HepG2 (cell line): ENCODE measurements around the gene LAMA5. TPM values are rescaled to one million over a fixed set of nuclear protein-coding genes. Genes with fewer than 3 reads are reported as not detected.

ENCODE experiments used
- CEBPB ChIP-seq: IDR thresholded peaks from 2 replicates; pipeline ENCODE4 v1.6.1; 2011; ENCODE audit warnings: low read depth, low read length, improper control_type of control experiment, borderline replicate concordance
- CHD4 ChIP-seq: fragments of 200-600 bp; sonication (generic); IDR thresholded peaks from 2 replicates; pipeline ENCODE4 v1.7.0; 2017; ENCODE audit warnings: mild to moderate bottlenecking, low read length, borderline replicate concordance
- FOSL2 ChIP-seq: sonication (generic); formaldehyde crosslinking; IDR thresholded peaks from 2 replicates; pipeline ENCODE4 v1.4.0; 2020; ENCODE audit warnings: missing genetic modification reagents
- GATA4 ChIP-seq: sonication (generic); IDR thresholded peaks from 2 replicates; pipeline ENCODE4 v1.6.1; 2016; ENCODE audit warnings: antibody characterized with exemption, low read depth, borderline replicate concordance
- GFI1 ChIP-seq: sonication (generic); formaldehyde crosslinking; IDR thresholded peaks from 2 replicates; pipeline ENCODE4 v1.5.0; 2020; ENCODE audit warnings: missing genetic modification reagents, mild to moderate bottlenecking, borderline replicate concordance
- HDAC6 ChIP-seq: fragments of 200-600 bp; sonication (generic); IDR thresholded peaks from 2 replicates; pipeline ENCODE4 v1.7.0; 2017; ENCODE audit warnings: mild to moderate bottlenecking, antibody characterized with exemption, low read length, low read depth
- JDP2 ChIP-seq: sonication (generic); formaldehyde crosslinking; IDR thresholded peaks from 2 replicates; pipeline ENCODE4 v1.8.1; 2022; ENCODE audit warnings: missing genetic modification reagents, borderline replicate concordance
- MED8 ChIP-seq: sonication (generic); formaldehyde crosslinking; IDR thresholded peaks from 2 replicates; pipeline ENCODE4 v1.8.1; 2023; ENCODE audit warnings: mild to moderate bottlenecking, missing genetic modification reagents; ENCODE audit not compliant: insufficient replicate concordance
- NCOA5 ChIP-seq: sonication (generic); formaldehyde crosslinking; IDR thresholded peaks from 2 replicates; pipeline ENCODE4 v1.4.0; 2020; ENCODE audit warnings: missing genetic modification reagents
- NFKBIZ ChIP-seq: IDR thresholded peaks from 2 replicates; pipeline ENCODE4 v1.6.1; 2018; ENCODE audit warnings: missing genetic modification reagents, missing compliant biosample characterization
- PREB ChIP-seq: sonication (generic); formaldehyde crosslinking; IDR thresholded peaks from 2 replicates; pipeline ENCODE4 v1.4.0; 2020; ENCODE audit warnings: missing genetic modification reagents
- RCOR2 ChIP-seq: IDR thresholded peaks from 2 replicates; pipeline ENCODE4 v1.6.1; 2016; ENCODE audit warnings: missing biosample characterization, missing genetic modification reagents
- REL ChIP-seq: sonication (generic); formaldehyde crosslinking; conservative IDR thresholded peaks from 2 replicates; pipeline ENCODE4 v1.8.0; 2022; ENCODE audit warnings: mild to moderate bottlenecking, missing genetic modification reagents, moderate library complexity
- U2AF2 ChIP-seq: fragments of 200-400 bp; formaldehyde crosslinking; IDR thresholded peaks from 2 replicates; pipeline ENCODE4 v1.6.1; 2017; ENCODE audit warnings: low read depth, mild to moderate bottlenecking, low read length
- ZKSCAN8 ChIP-seq: IDR thresholded peaks from 2 replicates; pipeline ENCODE4 v1.6.1; 2016; ENCODE audit warnings: borderline replicate concordance, missing genetic modification reagents, missing compliant biosample characterization
- ZNF44 ChIP-seq: sonication (generic); formaldehyde crosslinking; IDR thresholded peaks from 2 replicates; pipeline ENCODE4 v1.5.1; 2020; ENCODE audit warnings: mild to moderate bottlenecking, missing genetic modification reagents
- ZNF564 ChIP-seq: sonication (generic); formaldehyde crosslinking; IDR thresholded peaks from 2 replicates; pipeline ENCODE4 v1.8.1; 2023; ENCODE audit warnings: mild to moderate bottlenecking, missing genetic modification reagents
- ZNF761 ChIP-seq: sonication (generic); formaldehyde crosslinking; conservative IDR thresholded peaks from 2 replicates; pipeline ENCODE4 v1.4.0; 2020; ENCODE audit warnings: mild to moderate bottlenecking, missing genetic modification reagents
- ZNF770 ChIP-seq: sonication (generic); formaldehyde crosslinking; IDR thresholded peaks from 2 replicates; pipeline ENCODE4 v1.5.0; 2020; ENCODE audit warnings: mild to moderate bottlenecking, missing genetic modification reagents
- polyA plus RNA-seq, 8 experiments: library from polyadenylated mRNA; depleted of rRNA in 3 of 8; stranded (reverse) in 7 of 8; unstranded in 1 of 8; fragments of >200 nt; fragmentation: Illumina TruSeq in 4 of 8; extraction: Trizol in 4 of 8; gene quantifications; 2 replicates each; pipeline versions ENCODE4 v1.2.1 to v1.2.3, GENCODE V29; 2011 to 2016; ENCODE audit warnings: low read depth in 4 of 8, missing spikeins in 1 of 8, mixed read lengths in 1 of 8; ENCODE audit not compliant: insufficient read depth in 1 of 8
- total RNA-seq, 5 experiments: library from RNA; depleted of rRNA; stranded (reverse); fragments of >200 nt; fragmentation: Illumina TruSeq; extraction: Trizol; gene quantifications; 2 replicates each; pipeline ENCODE4 v1.2.3, GENCODE V29; 2016; ENCODE audit warnings: low read depth in 1 of 5
- TF ChIP-seq, protein P1 (sequence below): sonication (generic); formaldehyde crosslinking; IDR thresholded peaks from 2 replicates; pipeline ENCODE4 v1.5.0; 2020; ENCODE audit warnings: missing genetic modification reagents
- TF ChIP-seq, protein P2 (sequence below): IDR thresholded peaks from 2 replicates; pipeline ENCODE4 v1.6.1; 2012; ENCODE audit warnings: low read length, improper control_type of control experiment

Gene LAMA5
- total and polyA plus RNA-seq, 2 of the 13 experiments (the other 11 are each of a cell fraction or from before 2014, with no cell fraction given): 21.0 to 44.7 TPM

- no peak for TF ChIP-seq ZNF564 (CRISPR knock-in tag)
- TF ChIP-seq ZNF44 (CRISPR knock-in tag): peak; percentile 72; the same call in 1 of the 2 replicates
- no peak for TF ChIP-seq GFI1 (CRISPR knock-in tag)
- peak; percentile 60; the same call in 1 of the 2 replicates for TF ChIP-seq JDP2 (CRISPR knock-in tag)
- TF ChIP-seq MED8 (CRISPR knock-in tag): peak; percentile 96
- TF ChIP-seq NFKBIZ (CRISPR knock-in tag): peak; percentile 85; the same call in 1 of the 2 replicates
- no peak for TF ChIP-seq CHD4
- TF ChIP-seq REL (CRISPR knock-in tag): peak; percentile 69; the same call in 1 of the 2 replicates
- TF ChIP-seq CEBPB: no peak
- TF ChIP-seq, protein P1, sequence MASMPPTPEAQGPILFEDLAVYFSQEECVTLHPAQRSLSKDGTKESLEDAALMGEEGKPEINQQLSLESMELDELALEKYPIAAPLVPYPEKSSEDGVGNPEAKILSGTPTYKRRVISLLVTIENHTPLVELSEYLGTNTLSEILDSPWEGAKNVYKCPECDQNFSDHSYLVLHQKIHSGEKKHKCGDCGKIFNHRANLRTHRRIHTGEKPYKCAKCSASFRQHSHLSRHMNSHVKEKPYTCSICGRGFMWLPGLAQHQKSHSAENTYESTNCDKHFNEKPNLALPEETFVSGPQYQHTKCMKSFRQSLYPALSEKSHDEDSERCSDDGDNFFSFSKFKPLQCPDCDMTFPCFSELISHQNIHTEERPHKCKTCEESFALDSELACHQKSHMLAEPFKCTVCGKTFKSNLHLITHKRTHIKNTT: no peak
- peak; percentile 67 for TF ChIP-seq FOSL2 (CRISPR knock-in tag)
- peak; percentile 59; the same call in 1 of the 2 replicates for TF ChIP-seq GATA4
- no peak for TF ChIP-seq RCOR2 (CRISPR knock-in tag)
- no peak for TF ChIP-seq HDAC6
- TF ChIP-seq, protein P2, sequence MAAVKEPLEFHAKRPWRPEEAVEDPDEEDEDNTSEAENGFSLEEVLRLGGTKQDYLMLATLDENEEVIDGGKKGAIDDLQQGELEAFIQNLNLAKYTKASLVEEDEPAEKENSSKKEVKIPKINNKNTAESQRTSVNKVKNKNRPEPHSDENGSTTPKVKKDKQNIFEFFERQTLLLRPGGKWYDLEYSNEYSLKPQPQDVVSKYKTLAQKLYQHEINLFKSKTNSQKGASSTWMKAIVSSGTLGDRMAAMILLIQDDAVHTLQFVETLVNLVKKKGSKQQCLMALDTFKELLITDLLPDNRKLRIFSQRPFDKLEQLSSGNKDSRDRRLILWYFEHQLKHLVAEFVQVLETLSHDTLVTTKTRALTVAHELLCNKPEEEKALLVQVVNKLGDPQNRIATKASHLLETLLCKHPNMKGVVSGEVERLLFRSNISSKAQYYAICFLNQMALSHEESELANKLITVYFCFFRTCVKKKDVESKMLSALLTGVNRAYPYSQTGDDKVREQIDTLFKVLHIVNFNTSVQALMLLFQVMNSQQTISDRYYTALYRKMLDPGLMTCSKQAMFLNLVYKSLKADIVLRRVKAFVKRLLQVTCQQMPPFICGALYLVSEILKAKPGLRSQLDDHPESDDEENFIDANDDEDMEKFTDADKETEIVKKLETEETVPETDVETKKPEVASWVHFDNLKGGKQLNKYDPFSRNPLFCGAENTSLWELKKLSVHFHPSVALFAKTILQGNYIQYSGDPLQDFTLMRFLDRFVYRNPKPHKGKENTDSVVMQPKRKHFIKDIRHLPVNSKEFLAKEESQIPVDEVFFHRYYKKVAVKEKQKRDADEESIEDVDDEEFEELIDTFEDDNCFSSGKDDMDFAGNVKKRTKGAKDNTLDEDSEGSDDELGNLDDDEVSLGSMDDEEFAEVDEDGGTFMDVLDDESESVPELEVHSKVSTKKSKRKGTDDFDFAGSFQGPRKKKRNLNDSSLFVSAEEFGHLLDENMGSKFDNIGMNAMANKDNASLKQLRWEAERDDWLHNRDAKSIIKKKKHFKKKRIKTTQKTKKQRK: no peak
- TF ChIP-seq ZNF770 (CRISPR knock-in tag): no peak
- no peak for TF ChIP-seq NCOA5 (CRISPR knock-in tag)
- TF ChIP-seq PREB: no peak
- TF ChIP-seq U2AF2: no peak
- no peak for TF ChIP-seq ZKSCAN8
- peak; percentile 97 for TF ChIP-seq ZNF761 (CRISPR knock-in tag)
These were observed 19.5 kb upstream of the LAMA5 start, which contains the start of gene RPS21 (continued) for GRCh38 chr20:62386383-62387218.
